ENCODE results near the gene PPFIBP2.
A peak's percentile ranks its signal among the peaks of the same experiment; 100 is the strongest.
"Not testable (repeated sequence)": the region's sequence is repeated elsewhere in the genome, so short reads cannot be mapped to it uniquely, and the experiment has no call there.

PPFIBP2 gene

DNA sequence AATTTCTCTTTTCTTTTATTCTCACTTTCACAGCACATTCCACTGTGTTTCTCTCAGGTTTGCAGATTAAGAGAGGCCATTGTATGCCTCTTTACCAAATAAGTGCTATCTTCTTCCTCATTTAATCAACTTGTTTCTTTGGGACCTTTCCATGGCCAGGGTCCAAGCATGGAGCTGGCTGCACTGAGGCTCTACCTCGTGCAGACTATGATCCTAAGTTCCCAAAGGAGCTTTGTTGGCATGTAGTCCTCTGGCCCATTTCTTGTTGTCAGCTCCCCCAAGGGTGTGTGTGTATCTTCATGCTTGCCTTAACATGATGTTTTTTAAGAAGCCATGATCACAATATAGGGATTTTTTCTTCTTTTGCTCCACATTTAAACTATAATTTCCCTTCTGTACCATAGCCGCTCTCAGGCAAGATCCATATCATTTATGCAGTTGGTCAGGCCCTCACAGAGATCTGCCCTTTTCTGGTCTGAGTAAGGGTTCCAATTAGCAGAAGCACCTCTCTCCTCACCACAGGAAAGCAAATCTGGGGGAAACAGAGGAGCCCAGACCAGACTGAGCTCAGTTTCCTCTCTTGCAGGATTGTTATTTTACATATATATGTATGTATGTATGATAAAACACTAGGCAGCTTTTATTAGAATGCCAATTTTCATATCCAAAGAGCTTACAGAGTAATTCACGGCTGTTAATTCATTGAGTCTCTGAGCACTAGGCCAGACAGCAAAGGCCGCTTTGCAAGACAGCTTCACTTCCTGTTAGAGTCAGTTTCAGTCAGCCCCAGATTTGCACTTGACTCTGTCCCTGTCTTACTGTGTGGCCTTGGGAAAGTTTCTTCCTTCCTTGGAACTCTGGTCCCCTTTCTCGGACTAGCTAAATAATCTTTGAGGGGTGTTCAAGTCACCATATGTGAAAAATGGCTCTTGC is 125.2 kb downstream of the PPFIBP2 start:
- no peak for DNase-seq

DNA sequence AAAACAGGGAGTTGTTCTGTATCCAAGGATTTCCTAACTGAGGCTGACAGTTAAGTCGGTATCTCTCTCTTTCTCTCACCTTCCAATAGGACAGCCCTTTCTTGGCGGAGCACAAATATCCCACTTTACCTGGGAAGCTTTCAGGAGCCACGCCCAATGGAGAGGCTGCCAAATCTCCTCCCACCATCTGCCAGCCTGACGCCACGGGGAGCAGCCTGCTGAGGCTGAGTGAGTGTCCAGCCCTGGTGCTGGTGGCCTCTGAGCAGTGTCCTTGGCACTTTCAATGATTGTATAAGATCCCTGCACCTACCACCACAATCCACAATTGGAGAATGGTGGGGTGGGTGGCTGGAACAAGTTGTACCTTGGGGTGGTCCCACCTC is 125.8 kb downstream of the PPFIBP2 start:
- DNase-seq: no peak

DNA sequence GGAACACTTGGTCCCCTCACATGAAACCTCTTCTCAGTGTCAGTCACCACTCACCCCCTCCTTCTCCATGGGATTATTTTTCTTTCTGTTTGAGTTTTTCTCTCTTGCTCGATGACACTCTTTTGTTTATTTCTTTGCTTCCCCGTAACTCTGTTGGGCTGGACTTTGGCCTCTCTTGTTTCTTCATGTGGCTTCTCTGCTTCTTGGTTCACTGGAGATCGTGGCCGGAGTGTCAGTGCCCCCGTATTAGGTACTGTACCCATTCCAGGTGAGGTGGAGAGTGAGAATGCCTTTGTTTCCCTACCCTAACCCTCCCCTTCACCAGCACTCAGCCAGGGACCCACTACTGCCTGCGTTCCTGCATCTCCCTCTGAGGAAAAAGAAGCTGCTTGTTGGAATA is 127.0 kb downstream of the PPFIBP2 start:
- no peak for DNase-seq

DNA sequence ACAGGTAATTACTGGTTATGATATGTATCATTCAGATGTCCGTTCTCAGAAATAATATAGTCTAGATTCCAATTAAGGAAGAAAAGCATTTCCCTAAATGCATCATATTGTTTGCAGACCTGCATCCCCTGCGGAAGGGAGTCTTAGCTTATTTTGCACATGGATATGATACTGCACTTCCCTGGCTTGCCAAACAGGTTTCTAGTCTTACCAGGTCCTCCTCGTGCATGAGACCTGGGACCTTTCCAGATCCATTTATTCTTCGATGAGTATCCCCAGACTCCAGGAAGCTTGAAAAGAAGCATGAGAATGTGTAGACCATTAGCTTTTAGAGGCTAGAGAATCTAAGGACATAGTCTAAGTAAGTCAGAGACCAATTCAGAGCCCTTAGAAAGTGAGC is 128.9 kb downstream of the PPFIBP2 start:
- no peak for DNase-seq

DNA sequence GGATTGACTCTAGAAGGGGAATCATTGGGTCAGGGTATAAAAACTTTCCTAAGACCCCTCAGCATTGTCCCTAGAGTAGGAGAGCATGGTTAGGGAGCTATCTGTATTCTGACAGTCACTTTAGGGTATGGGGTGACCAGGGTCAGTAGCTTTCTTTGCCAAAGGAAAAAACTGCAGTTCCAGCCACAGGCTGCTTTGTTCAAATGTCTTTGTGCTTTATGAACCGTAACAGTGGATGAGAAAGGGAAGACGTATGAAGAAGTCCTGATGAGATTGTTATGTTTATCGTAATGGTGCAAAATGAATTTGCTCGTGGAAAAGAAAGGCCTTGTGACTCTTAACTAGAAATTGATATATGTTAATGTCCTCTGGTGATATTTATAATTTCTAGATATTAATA is 129.5 kb downstream of the PPFIBP2 start:
- no peak for DNase-seq

DNA sequence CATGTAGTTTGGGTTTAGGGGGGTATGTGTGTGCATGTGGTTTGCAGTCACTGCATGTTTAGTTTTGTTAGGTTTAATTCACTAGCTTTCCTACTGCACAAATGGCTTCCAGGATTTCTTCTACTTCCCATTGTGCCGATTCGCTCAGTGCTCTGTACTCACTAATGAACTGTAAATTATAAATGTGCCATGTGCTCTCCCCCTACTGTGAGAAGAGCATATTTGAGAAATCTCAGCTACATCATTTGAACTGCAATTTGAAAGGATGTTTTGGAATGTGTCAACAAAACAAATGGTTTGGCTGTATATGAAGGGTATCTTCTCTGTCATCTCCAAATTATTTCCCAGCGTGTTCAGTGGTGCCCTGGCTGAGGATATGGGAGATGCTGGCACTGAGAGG is 131.4 kb downstream of the PPFIBP2 start:
- no peak for DNase-seq

DNA sequence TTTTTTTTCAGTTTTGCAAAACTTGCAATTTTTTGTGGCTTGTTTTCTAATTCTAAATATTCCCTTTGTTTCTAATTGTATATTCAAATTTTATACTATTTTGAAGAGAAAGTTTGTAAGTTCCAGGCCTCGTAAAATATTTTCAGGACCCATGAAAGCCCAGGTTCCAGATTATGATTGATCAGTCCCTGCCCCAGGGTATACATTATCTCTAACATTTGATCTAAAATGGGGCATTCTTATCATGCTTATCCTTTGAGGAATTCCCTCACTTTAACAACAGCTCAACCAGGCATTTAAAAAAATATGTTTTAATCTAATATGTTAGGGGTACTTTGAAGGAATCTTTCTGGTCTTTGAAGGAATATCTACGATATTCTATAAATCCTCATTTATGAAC is 133.1 kb downstream of the PPFIBP2 start:
- no peak for DNase-seq

DNA sequence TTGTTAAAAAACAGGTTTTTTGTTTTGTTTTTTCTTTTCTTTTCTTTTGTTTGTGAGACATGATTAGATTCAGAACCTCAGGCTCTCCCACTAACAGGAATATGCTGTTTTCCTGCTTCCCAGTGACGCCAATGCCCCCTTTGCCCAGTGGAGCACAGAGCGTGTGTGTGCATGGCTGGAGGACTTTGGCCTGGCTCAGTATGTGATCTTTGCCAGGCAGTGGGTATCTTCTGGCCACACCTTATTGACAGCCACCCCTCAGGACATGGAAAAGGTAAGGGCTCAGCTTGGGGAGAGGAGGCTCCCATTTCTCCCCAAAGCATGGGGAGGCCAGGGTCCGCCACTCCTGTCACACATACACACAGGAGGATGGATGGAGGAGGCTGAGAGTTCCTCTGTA is 134.5 kb downstream of the PPFIBP2 start:
- no peak for DNase-seq

DNA sequence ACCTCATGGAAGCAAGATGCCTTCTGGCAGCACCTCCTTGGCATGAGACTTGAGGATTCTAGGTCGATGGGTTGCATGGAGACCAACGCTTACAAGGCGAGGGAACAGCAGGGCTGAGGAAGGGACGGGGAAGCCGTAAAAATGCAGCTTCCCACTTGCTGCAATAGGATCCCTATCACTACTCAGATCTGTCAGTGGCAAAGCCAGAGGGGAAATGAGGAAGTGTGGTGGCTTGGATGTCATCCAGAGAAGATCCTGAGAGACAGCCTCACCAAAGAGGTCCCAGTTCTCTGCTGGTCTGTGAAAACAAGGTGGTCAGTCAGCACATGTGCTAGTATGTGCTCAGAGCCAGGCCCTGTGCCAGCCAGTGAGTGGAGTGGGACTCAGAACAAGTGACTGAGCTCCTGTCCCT is 137.3 kb downstream of the PPFIBP2 start:
- DNase-seq: no peak

DNA sequence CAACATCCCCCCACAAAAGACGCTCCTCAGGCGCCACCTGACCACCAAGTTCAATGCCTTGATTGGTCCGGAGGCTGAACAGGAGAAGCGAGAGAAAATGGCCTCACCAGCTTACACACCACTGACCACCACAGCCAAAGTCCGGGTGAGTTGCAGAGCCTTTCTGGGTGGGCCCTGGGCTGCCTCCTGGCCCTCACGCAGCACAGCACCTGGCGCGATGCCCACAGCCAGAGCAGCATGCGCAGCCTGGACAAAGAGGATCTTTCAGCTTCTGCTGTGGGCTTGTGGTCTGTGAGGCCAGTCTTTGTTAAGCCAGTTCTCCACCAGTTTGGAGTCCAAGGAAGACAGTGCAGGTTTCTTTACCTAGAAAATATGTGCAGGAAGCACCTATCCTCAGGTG is 137.9 kb downstream of the PPFIBP2 start:
- no peak for DNase-seq

DNA sequence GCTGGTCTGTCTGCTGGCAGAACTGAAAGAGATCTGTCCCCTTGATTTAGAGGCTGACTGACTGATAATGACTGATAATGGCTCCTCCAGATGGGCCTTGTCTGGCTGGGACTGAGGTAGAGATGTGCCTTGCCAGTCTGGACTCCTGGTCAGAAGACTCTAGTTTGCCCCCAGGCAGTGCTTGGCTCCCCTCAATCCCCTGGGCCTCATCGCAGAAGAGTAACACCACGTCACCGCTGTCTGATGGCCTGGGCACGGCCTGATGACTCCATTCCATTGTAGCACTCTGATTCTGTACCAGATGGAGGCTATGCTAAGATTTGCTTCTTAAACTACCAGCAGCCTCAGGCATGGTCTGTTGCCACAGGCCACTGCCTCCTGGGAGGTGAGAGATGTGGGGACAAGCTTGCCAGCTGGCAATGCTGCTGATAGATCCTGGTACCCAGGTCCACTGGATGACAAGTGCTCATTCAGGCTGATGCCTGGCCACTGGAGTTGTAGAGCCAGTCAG is 140.5 kb downstream of the PPFIBP2 start:
- no peak for DNase-seq

DNA sequence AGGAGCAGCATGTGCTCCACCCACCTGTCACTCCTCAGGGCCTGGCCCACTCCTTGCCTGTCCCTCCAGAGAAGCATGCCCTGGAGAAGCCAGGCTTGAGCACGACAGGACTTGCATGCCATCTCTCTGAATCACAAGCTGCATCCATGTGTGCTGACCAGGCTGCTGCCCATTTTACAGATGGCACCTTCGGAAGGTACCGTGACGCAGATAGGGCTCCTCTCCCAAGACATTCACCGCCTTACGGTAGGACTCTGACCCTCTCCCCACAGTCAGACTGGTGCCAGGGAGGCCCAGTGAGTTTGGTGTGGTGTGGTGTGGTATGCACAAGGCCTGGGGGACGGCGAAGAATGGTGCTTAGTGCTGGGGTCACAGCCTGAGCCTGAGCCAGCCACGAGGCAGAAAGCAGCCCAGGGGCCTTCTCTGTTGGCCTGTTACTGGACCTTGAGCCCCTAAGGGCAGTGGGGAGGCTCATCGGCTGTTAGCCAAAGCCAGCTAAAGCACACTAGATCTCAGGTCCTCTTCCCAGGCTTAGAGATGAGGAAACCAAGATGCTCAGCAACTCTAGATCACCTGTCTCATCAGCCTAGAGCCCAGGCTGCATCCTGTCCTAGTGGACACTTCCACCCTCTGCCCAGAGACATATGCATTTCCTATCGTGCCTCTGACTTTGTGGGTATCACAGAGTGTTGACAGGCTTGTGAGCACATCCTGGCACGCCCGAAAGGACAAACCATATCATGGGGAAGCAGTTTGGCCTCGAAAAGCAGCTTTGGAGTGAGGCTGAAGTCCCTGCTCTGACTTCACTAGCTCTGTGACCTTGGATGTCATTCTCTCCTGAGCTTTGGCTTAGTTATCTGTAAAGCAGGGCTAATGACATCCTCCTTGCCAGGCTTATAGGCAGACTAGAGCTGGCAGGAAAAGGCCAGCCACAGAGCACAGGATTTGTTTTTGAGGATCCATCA is 141.7 kb downstream of the PPFIBP2 start:
- no peak for DNase-seq

DNA sequence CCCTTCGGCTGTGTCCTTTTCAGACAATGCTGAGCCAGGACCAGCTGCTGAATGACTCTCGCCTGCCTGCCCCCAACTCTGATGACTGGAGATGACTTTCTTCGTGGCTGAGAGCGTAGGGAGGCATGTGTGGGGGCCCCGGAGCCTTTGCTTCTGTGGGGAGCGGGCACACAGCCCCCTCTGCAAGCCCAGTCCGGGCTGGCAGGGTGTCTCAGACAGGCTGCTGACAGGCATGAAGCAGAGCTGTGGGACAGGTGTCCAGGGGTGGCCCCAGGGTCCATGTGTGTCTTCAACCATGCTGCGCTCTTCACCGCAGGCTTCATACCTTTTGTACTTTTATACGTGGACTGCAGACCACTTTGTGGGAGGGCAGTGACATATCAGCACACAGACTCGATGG is 142.9 kb downstream of the PPFIBP2 start:
- DNase-seq: no peak

DNA sequence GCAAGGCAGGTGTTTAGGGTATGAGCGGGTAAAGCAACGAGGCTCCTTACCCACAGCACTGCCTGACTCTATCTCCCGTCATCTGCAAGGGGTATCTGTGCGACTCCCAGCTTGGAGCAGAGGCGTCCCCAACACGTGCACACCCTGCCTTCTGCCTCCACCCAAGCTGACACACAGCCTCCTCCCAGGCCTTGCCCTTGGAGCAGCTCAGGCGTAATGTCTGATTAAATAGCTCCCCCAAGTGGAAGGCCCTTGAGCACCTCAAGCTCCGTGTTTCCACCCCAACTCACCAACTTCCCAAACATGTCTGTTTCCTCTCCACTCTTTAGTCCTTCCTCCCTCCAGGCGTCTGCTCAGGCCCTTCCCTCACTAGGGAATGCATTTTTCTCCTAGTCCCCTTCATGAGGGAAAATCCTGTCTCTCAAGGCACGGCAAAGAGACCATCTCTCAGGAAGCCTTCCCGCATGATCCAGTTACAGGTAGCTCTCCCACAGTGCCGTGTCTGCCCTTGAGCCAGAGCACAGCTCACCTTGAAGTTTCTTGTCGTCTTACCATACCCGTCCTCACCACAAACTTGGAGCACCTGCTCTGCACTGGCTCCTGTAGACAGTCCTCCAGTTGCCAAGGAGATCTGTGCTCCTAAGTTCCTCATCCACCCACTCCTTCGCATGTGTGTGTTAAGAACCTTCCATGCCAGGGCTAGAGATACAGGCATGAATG is 143.7 kb downstream of the PPFIBP2 start:
- peak; percentile 52 for DNase-seq

DNA sequence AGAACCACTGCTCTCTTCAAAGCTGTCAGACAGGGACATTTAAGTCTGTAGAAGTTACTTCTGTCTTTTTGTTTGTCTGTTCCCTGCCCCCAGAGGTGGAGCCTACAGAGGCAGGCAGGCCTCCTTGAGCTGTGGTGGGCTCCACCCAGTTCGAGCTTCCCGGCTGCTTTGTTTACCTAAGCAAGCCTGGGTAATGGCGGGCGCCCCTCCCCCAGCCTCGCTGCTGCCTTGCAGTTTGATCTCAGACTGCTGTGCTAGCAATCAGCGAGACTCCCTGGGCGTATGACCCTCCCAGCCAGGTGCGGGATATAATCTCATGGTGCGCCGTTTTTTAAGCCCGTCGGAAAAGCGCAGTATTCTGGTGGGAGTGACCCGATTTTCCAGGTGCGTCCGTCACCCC is 149.7 kb downstream of the PPFIBP2 start:
- DNase-seq: not testable (repeated sequence)

DNA sequence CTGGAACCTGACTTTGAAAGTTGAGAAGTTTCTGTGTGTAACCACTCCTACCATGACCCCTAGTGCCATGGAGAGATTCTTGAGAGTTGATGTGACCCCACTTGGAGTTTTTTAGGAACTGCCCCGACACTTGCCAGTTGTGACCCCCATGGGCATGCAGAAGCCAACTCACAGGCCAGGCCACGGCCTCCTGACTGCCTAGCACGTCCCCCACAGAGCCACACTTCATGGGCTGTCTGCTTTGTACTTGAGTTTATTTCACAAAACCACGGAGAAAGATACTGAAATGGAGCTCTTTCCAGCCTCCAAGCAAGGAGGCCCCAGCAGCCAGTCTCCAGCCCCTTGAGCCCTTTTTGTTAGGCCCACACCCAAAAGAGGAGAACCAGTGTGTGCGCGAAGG is 151.1 kb downstream of the PPFIBP2 start:
- no peak for DNase-seq

DNA sequence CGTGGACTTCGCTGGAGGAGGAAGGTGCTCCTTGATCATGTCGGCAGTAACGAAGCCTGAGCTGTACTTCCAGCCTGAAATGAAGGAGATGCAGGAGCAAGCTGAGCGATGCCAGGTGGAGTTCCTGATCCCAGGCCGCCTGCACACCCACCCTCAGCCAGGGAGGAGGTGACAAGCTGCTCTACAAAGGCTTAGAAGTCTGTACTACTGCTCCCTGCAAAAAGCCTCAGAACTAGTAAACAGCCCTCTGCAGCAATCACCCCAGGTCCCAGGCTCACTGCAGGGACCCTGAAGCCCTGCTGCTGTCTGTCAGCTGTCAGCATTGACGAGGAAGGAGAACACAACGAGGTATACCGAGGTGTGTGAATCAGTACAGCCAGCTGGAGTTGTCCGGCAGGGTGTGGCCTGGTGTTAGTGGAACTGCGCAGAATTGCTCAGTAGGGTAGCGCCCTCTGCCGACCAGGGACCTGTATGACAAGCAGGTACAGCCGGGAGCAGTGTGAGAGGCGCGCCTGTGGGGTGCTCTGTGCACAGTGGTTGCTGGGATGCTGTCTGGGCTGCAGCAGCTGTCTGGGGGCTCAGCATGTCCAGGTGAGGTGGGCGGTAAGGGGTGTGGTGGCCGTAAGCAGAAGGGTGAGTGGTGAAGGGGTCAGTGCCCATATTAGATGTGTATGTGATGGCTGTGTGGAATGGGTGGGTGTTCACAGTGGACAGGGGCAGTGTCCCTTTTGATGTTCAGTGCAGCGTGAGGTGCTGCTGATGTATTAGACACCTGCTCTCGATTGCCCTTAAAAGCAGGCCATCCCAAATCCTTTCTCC is 151.9 kb downstream of the PPFIBP2 start:
- peak; percentile 81 for DNase-seq

DNA sequence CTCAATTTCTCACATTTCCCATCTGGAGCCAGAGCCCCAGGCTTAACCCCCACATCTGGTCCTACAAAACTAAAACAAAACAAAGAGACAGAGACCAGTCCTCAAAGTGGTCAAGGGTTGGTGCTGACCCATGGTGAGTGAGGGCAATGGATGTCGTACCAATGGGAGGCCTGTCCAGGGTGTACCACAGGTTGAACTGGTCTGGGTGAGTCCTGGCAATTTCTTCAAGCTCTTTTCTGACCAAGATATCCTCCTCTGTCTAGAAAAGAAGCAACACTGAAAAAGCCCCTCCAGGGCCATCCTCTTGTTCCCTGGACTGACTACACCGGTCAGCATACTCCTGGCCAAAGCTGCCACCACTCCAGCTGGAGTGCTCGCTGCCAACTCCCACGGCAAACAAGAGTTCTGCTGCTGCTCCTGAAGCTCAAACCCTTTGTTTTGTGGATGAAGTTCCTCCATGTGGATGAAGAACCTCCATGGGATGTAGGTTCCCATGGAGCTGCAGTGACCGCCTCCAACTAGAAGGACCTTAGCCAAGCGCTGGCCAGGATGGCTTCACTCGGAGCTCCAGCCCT is 152.6 kb downstream of the PPFIBP2 start:
- no peak for DNase-seq

DNA sequence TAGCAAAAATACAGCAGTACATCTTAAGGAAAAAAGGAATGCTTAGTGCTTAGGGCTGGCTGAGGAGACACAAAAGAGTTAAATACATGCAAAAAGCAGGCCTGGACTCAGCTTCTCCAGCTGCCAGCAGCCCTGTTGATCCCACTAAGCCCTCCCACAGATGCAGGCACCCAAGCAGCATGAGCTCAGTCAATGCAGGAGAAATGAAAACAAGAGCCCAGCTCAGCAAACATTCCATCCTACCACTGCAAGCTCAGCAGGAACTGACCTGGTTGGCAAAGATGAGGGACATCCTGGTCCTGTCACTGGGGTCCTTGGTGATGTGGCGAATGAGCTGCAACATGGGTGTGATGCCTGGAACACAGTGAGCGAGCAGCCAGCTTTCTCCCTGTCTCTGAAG is 153.7 kb downstream of the PPFIBP2 start:
- no peak for DNase-seq

DNA sequence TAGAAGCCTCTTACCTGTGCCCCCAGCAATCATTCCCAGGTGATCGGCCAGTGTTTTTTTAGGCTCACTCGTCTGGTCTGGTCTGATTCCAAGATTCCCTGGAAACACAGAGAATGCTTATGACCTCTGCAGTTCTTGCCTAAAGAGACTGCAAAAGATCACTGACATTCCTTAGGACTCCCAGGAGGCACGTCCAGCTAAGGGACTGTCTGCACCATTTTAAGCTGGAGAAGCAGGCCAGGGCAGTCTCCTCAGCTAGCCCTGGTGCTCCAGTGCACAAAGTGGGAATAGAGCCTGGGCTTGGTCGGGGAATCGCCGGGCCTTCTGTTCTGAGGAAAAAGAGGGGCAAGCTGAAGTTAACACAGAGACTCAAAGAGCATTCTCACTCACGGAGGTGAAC is 154.7 kb downstream of the PPFIBP2 start:
- no peak for DNase-seq

DNA sequence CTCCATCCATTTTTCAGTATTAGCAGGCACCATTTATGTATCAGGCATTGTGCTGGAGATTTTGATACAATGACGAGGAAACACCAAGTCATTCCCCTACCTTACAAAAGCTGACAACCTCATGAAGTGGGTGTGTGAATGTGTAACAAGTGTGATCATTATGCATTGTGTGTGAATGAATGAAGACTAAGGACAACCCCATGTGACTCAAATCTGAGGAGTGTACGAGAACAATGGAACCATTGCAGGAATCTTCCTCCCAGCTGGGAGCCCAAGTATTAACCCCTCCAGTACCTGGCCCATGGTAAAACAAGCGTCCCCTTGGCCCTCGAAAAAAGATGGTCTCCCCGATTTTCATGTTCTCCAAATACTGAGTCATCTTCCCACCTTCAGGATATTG is 155.1 kb downstream of the PPFIBP2 start:
- no peak for DNase-seq

DNA sequence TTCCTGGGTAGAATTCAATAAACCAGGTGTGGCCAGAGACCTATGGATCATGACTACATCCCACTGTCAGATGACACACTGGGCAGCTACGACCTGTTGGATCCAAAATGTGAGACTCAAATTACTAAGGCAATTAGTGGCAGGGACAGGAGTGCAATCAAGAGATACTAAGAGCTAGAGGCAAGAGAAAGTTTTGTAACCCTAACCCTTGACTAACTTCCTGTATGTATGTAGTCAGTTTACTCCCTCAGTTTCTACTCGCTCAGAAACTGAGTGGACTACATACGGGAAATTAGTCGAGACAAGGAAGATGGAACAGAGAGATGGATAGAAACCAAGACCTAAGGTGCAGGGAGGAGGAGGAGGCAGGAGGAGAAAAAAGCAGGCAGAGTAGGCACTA is 156.8 kb downstream of the PPFIBP2 start:
- no peak for DNase-seq
